Hematopoietic multipotent progenitor cell treated with erythropoietin and hydrocortisone succinate and interleukin-3 and kit ligand, for 17 days (in vitro differentiated cells): ENCODE data around the gene SARM1.
"Not testable (repeated sequence)": the region's sequence is repeated elsewhere in the genome, so short reads cannot be mapped to it uniquely, and the experiment has no call there.

ENCODE experiments used
- DNase-seq: peaks from one replicate; pipeline ENCODE4 v3.0.0-alpha.2; 2015; ENCODE audit warnings: low spot score

Gene SARM1

DNA sequence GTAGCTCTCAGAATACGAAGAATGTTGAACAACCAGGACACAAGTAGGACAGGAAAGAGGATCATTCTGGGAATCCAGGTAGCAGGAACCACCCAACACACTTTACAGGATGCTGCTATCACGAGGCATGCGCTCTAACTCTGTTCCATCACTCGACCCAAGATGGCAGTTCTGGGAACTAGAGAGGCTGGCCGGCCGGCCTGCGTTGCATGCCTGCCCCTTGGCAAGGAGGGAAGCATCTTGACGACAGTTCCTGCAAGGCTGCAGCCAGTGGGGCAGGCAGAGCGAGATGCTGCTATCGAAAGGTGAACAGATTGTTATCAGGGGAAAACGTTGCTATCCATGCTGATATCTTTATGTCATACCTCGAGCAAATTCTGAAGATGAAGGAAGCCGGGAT lies 53.7 kb downstream of the SARM1 start:
- no peak for DNase-seq

DNA sequence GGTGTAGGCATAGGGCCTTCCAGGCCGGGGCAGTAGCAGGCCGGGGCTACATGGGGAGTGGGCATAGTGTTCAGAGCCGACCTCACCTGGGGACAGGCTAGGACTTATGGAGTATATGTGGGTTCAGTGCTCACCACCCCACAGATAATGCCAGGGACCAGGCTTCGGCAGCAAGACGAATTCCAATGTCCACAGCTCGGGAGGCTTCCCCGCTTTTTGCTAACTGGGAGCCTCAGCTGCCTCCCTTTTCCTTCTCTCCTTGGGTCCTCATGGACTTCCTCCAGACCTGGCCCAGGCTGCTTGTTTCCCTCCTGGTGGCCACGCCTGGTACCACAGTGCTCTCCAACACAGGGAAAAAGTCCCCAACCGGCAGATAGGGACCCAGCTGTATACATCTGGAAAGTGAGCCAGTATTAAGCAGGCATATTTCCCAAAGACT lies 54.6 kb downstream of the SARM1 start:
- no peak for DNase-seq

DNA sequence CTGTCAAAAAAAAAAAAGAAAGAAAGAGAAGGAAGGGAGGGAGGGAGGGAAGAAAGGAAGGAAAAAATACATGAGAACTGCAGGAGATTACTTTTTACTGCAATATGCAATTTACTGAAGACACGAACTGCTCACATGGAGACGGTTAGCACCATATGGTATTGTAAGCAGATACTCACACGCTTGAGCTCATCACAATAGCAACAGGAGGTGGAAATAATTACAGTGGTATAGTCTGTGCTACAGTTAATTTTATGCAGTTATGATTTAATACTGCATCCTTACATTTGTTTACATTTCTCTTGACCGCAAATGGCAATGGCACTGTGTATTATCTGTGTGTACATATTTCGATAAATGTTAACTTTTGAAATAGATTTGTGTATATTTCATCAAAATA lies 55.9 kb downstream of the SARM1 start:
- no peak for DNase-seq

- DNase-seq: not testable (repeated sequence)
Observed at GRCh38 chr17:28427982-28428381, 56.5 kb downstream of the SARM1 start.

DNA sequence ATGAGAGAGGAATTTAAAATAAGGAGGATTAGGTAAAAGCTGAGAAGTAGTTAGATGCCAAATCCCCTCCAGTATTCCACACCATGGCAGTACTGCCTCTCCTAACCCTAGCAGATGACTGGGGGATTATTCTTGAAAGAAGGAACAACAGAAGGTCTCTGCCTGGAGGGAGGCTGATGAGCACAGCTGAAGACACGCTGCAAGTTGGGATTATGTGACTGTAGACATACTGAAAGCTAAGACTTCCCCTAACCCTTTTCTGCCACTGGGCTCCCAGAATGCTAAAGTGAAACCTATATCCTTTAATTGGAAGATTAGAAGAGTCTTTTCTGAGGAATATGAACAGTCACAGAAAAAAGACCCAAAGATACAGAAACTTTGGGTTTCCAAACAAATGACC lies 62.2 kb downstream of the SARM1 start:
- no peak for DNase-seq

DNA sequence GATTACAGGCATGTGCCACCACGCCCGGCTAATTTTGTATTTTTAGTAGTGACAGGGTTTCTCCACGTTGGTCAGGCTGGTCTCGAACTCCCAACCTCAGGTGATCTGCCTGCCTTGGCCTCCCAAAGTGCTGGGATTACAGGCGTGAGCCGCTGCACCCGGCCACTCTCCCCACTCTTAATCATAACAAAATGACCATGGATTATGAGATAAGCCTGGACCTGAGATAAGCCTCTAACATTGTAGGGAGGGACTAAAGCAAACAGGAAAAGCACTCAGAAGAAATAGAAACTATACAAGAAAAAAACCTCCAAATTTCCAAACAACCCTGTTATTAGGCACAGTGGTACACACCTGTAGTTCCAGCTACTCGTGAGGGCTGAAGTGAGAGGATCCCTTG lies 62.8 kb downstream of the SARM1 start:
- not testable (repeated sequence) for DNase-seq

GRCh38 chr17:28443901-28444638 lies 72.6 kb downstream of the SARM1 start:
- DNase-seq: no peak

- DNase-seq: no peak
Observed at GRCh38 chr17:28446716-28447395, 75.4 kb downstream of the SARM1 start.

DNA sequence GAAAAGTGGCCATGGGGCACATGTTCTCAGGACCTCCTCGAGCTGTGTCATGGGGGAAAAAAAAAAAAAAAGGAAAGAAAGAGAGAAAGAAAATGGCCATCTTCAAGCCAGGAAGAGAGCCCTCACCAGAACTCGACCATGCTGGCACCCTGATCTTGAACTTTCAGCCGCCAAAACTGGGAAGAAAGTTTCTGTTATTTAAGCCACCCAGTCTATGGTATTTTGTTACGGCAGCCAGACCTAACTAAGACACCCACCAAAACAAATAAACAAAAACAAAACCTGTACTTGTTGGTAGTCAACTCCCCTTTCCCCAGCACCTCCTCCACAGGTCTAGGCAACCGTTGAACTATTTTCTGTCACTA lies 75.9 kb downstream of the SARM1 start:
- no peak for DNase-seq

- DNase-seq: no peak
Observed at GRCh38 chr17:28449859-28450258, 78.4 kb downstream of the SARM1 start.
